Effector CD8-positive, alpha-beta T cell (primary cell): Measurements from ENCODE around the gene VAV3.

Source experiments
- DNase-seq: peaks from one replicate; lab custom pipeline; 2025; lab: John Stamatoyannopoulos, UW

Gene VAV3

GRCh38 chr1:107575226-107575625, 389.8 kb downstream of the VAV3 start:
- DNase-seq: no peak

- no peak for DNase-seq
Observed at GRCh38 chr1:107574044-107574443, 390.9 kb downstream of the VAV3 start.

DNA sequence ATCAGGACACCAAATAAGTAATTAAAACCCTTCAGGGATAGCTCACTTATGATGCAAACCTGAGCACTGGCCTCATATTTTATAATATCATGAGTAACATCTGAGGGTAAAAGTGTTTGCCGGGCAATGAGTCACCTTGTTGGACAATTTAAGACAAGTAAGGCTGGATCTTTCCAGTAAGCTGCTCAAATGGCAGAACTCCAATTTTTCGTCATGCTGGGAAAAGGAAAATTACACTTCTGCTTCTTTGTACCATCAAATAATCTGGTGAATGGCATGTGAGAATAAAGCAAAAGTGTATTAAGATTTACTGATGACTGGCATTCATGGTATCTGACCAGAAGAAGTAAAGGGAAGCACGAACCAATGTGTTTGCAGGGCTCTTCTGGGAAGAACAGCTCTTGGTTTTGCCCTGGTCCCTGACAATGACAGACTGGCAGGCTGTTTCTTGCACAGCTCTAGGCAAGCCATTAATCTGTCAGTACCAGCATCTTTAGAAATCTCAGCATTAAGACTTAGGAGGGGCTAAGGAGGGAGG, 392.2 kb downstream of the VAV3 start:
- no peak for DNase-seq

DNA sequence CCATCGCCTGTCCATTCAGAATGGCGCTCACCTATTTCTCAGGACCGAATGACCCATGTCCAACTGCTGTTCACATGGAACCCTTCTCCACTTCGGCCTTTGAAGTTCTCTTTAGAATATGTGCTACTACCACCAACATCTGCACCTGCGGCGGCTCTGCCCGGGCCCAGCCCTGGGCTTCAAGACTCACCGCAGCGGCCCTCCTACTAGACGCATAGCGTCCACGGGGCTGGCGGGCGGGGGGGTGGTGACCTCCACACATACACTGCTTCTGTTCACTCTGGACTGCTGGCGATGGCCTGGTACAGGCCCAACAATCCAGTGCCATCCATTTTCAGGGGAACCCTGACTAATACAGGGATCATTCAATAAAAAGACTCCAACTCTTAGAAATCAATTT, 394.2 kb downstream of the VAV3 start:
- DNase-seq: no peak

DNA sequence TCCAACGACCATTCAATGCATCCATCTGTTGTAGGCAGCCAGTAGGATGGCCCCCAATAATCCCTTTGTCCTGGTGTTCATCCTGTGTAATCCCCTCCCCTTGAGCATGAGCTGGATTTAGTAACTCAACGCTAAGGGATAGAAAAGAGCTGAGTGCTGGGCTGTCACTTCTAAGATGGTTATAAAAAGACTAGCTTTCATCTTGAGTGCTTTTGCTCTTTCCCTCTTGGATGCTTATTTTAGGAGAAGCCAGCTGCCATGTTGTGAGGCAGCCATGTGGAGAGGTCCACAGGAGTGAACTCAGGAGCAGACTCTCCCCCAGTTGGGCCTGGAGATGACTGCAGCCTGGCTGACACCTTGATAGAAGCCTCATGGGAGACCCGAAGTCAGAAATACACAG, 401.5 kb downstream of the VAV3 start:
- DNase-seq: no peak

DNA sequence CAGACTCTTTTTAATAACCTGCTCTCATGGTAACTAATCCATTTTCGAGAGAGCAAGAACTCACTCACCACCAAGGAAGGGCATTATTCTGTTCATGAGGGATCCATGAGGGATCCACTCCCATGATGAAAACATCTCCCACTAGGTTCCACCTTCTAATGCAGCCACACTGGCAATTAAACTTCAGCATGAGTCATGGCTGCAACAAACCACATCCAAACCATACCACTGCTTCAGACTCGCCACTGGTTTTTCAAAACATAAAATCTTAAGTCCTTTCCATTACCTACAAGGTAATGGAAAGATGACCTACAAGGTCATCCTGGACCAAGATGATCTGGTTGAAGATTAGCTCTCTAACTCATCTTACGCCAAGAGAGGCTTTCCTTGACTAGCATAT, 405.1 kb downstream of the VAV3 start:
- no peak for DNase-seq

- no peak for DNase-seq
Observed at GRCh38 chr1:107557095-107557494, 407.9 kb downstream of the VAV3 start.

DNA sequence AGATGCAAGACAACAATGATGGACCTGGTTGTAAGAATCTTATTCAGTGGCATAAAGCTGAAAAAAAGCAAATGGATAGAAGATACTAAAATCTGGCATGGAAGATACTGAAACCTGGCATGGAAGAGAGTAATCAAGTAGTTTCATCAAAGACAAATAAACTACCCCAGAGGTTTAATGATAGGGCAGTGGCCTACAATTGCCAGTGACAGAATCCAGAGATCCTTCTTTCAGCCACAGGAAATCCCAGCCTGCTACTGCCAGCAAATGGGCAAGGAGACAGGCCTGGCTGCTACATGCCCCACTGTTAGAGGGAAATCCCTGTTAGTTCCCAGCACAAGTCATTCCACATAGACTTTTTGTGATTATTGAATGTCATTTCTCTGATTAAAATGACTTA, 409.4 kb downstream of the VAV3 start:
- DNase-seq: no peak

GRCh38 chr1:107552781-107553180, 412.2 kb downstream of the VAV3 start:
- no peak for DNase-seq

- no peak for DNase-seq
Observed at GRCh38 chr1:107551456-107551855, 413.5 kb downstream of the VAV3 start.

- DNase-seq: no peak
Observed at GRCh38 chr1:107550358-107550757, 414.6 kb downstream of the VAV3 start.

- DNase-seq: no peak
Observed at GRCh38 chr1:107549152-107549810, 415.7 kb downstream of the VAV3 start.

GRCh38 chr1:107548276-107548675, 416.7 kb downstream of the VAV3 start:
- no peak for DNase-seq

DNA sequence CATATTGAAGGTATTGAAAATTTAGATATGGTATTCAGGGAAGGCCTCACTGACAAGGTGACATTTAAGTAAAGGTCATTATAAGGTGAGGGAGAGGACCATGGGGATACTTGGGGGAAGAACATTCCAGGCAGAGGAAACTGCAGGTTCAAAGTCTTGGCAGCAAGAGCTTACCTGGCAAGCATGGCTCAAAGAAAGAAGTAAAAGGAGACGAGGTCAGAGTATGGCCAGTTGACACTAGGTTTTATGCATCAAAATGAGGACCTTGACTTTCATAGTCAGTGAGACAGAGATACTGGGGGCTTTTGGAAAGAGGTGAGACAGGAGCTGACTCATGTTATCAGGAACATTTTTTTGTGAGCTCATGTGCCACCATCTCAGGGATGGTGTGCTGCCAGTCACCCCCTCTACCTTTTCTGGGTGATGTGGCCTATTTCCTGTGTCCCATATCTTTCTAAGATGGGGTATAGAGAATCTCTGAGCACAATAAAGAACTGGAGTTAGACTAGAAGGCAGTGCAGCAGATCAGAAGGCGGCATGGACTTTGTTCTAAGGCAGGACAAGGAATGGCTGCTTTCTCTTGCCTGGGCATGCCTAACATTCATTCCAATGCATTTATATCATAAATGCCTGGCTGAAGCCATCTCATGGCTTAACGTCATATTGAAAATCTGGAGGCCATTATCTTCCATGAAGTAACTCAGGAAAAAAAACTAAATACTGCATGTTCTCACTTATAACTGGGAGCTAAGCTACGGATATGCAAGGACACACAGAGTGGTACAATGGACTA, 417.4 kb downstream of the VAV3 start:
- no peak for DNase-seq

GRCh38 chr1:107546576-107546975, 418.4 kb downstream of the VAV3 start:
- DNase-seq: no peak

GRCh38 chr1:107545879-107546278, 419.1 kb downstream of the VAV3 start:
- DNase-seq: no peak

DNA sequence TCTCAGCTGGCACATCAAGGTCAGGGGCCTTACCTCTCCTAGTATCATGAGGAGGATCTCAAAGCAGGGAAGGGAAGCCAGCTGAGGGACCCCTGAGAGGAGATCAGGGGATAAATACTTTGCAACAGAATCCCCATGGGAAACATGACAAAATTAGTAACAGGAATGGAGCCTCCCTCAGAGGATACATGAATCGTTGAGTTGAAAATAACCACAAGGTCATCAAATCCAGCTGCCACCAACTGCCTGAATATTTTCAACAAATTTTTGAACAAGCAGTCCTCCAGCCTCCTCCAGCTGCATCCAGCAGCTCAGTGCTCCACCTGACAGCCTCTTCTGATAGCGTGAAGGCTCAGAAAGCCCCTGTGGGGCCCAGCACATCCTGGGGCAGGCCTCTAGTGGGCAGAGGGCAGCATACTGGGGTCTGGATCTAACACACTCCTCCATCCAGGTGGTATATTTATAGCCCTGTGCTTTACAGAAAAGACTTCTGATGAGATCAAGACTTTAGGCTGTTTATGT, 419.9 kb downstream of the VAV3 start:
- DNase-seq: no peak

- no peak for DNase-seq
Observed at GRCh38 chr1:107544285-107544684, 420.7 kb downstream of the VAV3 start.

- no peak for DNase-seq
Observed at GRCh38 chr1:107541412-107541811, 423.6 kb downstream of the VAV3 start.

GRCh38 chr1:107538502-107538901, 426.5 kb downstream of the VAV3 start:
- no peak for DNase-seq

- DNase-seq: no peak
Observed at GRCh38 chr1:107536266-107536665, 428.7 kb downstream of the VAV3 start.

GRCh38 chr1:107535091-107535490, 429.9 kb downstream of the VAV3 start:
- no peak for DNase-seq

GRCh38 chr1:107534632-107535031, 430.3 kb downstream of the VAV3 start:
- DNase-seq: no peak
